HCEC 1CT (cell line): ENCODE measurements around the gene ZNF335.

ENCODE experiments used
- DNase-seq: peaks from one replicate; pipeline ENCODE4 v3.0.0-alpha.2; 2017

Gene ZNF335

DNA sequence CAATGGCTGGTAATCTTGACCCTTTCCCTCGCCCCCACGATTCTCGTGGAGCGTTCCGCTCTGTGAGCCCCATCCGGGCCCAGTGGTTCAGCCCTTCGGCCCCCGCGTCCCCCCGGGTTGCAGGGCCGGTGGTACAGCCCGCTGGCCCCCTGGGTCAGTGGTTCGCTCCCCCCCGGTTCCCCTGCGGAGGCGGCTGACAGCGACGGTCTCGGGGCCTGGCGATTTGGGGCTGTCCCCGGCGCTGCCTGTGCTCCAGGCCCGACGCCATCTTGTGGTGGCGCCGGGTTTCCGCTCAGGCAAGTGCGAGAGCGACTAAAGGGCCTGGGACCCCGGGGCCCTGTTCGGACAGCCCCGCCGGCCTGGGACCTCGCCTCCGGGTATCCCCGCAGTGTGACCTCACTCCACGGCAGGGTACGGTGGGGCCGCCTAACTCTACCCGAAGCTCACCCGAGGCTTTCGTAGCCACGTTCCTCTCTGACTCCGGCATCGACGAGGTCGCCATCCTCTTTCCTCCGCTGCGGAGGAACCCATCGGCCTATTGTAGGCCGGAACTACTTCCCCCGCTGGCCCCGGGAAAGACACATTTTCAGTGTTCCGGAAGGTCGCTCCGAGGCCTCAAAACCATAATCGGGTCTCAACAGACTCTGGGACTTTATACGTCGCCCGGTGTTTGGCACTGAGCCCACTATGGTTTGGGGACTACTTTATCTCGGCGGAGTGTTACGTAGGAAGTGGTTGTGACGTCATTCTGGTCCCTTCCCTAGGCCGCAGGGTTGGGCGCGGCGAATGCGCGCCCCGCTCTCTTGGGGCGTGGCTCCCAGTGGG, at the start of gene ZNF335:
Gene ZNF335, minus strand, starts transcription at position 529 of the 825 bp plus-strand sequence. CDS start 793 bp downstream, outside the sequence.
- DNase-seq, result peak; percentile 93

GRCh38 chr20:46020555-46020954, 48.6 kb upstream of the ZNF335 start:
- DNase-seq, result no peak

- DNase-seq, result no peak
Observed at GRCh38 chr20:46018611-46019010, 46.6 kb upstream of the ZNF335 start.

- no peak for DNase-seq
Observed at GRCh38 chr20:46018112-46018511, 46.1 kb upstream of the ZNF335 start.

GRCh38 chr20:46017272-46017671, 45.3 kb upstream of the ZNF335 start:
- DNase-seq, result no peak

- DNase-seq, result no peak
Observed at GRCh38 chr20:46014517-46015396, 42.8 kb upstream of the ZNF335 start.

DNA sequence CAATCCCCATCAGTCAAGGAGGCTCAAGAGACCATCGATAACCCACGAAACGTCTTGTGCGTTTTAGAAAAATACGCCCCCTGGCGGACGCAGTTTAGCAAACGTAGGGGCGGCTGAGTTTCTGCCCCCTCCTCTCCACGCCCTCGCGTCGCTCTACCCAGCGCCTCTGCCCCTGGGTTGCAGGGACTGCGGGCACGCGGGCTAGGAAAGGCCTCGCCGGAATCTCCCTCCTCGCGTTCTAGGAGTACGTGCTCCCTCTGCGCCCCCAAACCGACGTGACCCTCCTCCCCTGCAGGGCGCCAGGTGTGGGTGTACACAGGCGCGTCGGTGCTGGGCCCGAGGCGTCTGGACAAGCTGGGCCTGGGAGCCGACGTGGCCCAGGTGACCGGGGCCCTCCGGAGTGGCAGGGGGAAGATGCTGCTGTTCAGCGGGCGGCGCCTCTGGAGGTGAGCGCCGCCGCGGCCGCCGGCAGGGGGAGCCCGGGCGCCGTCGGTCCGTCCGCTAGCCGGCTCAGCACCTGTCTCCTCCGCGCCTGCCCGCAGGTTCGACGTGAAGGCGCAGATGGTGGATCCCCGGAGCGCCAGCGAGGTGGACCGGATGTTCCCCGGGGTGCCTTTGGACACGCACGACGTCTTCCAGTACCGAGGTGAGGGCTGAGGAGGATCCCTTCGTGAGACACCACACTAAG, 42.0 kb upstream of the ZNF335 start:
- DNase-seq, result peak; percentile 25

GRCh38 chr20:46013322-46013828, 41.4 kb upstream of the ZNF335 start:
- DNase-seq, result no peak

DNA sequence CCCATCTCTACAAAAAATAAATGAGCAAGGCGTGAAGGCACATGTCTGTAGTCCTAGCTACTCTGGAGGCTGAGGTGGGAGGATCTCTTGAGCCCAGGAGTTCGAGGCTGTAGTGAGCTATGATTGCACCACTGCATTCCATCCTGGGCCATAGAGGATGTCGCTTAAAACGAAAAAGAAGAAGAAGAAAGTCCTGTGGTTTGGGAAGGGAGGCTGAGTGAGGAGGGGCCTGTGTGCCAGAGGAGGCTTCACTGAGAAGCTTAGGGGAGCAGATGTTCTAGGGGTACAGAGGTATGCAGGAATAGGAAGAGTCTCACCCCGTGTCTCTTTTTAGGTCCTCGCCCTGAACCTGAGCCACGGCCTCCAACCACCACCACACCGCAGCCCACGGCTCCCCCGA, 40.9 kb upstream of the ZNF335 start:
- DNase-seq, result no peak

DNA sequence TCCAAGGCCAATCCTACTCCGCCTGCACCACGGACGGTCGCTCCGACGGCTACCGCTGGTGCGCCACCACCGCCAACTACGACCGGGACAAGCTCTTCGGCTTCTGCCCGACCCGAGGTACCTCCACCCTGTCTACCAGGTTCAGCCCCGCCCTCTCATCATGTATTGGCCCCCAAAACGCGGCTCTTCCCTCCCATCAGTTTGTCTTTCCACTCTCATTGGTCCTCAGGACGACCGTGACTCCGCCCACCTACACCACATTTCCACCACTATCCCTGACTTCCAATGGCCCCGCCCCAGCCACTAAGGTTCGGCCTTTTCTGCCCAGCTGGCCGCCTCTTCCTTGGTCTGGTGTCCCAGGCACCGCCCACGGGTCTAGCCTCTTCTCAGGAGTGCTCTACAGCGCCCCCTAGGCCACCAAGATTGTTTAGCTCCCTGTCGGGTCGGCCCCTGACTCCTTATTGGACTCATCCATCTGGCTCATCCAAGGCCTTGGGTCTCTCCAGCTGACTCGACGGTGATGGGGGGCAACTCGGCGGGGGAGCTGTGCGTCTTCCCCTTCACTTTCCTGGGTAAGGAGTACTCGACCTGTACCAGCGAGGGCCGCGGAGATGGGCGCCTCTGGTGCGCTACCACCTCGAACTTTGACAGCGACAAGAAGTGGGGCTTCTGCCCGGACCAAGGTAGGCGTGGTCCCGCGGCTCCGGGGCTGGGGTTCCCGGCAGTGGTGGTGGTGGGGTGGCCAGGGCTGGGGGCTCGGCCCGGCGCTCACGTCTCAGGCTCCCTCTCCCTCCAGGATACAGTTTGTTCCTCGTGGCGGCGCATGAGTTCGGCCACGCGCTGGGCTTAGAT, 39.9 kb upstream of the ZNF335 start:
- DNase-seq, result peak; percentile 37

DNA sequence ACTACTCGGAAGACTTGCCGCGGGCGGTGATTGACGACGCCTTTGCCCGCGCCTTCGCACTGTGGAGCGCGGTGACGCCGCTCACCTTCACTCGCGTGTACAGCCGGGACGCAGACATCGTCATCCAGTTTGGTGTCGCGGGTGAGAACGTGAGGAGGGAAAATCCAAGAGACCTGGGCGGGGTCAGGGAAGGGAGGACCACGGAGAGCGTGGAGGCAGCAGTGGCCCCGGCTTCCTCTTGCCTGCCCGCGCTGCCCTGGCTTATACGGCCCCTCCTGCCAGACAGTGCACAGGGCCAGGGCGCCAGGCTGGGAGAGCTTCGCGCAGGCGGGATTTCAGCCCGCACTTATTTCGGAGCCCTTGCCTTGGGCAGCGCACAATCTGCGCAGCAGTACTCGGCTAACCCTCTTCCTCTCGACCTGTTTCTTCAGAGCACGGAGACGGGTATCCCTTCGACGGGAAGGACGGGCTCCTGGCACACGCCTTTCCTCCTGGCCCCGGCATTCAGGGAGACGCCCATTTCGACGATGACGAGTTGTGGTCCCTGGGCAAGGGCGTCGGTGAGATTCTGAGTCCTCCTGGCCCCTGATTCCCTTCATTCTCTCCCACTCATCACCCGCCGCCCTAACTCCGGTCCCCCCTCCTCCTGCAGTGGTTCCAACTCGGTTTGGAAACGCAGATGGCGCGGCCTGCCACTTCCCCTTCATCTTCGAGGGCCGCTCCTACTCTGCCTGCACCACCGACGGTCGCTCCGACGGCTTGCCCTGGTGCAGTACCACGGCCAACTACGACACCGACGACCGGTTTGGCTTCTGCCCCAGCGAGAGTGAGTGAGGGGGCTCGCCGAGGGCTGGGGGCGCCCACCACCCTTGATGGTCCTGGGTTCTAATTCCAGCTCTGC, 38.7 kb upstream of the ZNF335 start:
- no peak for DNase-seq

- no peak for DNase-seq
Observed at GRCh38 chr20:46009816-46010215, 37.8 kb upstream of the ZNF335 start.

DNA sequence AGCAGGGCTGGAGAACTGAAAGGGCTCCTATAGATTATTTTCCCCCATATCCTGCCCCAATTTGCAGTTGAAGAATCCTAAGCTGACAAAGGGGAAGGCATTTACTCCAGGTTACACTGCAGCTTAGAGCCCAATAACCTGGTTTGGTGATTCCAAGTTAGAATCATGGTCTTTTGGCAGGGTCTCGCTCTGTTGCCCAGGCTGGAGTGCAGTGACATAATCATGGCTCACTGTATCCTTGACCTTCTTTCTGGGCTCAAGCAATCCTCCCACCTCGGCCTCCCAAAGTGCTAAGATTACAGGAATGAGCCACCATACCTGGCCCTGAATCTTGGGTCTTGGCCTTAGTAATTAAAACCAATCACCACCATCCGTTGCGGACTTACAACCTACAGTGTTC, 35.7 kb upstream of the ZNF335 start:
- no peak for DNase-seq

DNA sequence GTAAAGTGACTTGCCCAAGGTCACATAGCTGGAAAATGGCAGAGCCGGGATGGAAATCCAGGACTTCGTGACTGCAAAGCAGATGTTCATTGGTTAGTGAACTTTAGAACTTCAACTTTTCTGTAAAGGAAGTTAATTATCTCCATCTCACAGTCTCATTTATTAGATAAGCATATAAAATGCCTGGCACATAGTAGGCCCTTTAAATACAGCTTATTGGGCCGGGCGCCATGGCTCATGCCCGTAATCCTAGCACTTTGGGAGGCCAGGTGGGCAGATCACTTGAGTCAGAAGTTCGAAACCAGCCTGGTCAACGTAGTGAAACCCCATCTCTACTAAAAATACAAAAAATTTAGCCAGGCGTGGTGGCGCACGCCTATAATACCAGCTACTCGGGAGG, 35.0 kb upstream of the ZNF335 start:
- no peak for DNase-seq

GRCh38 chr20:46006022-46006705, 34.2 kb upstream of the ZNF335 start:
- DNase-seq, result no peak

- DNase-seq, result no peak
Observed at GRCh38 chr20:46004889-46005473, 33.0 kb upstream of the ZNF335 start.

GRCh38 chr20:46004187-46004586, 32.2 kb upstream of the ZNF335 start:
- DNase-seq, result no peak

- no peak for DNase-seq
Observed at GRCh38 chr20:46002008-46002407, 30.0 kb upstream of the ZNF335 start.

GRCh38 chr20:46001498-46001897, 29.5 kb upstream of the ZNF335 start:
- DNase-seq, result no peak
